Stimulated activated CD8-positive, alpha-beta memory T cell treated with anti-CD3 and anti-CD28 coated beads, Interleukin-7, amount 100 ng/mL, for 1 hour (primary cell): Measurements from ENCODE around the gene SYNGR3.
"Not testable (repeated sequence)": the region's sequence is repeated elsewhere in the genome, so short reads cannot be mapped to it uniquely, and the experiment has no call there.

Experiments
- DNase-seq, 2 donors: peaks; one replicate each; pipeline ENCODE4 v3.0.0-alpha.2; 2020; ENCODE audit warnings: low read depth in 2 of 2

Gene SYNGR3, protein sequence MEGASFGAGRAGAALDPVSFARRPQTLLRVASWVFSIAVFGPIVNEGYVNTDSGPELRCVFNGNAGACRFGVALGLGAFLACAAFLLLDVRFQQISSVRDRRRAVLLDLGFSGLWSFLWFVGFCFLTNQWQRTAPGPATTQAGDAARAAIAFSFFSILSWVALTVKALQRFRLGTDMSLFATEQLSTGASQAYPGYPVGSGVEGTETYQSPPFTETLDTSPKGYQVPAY

DNA sequence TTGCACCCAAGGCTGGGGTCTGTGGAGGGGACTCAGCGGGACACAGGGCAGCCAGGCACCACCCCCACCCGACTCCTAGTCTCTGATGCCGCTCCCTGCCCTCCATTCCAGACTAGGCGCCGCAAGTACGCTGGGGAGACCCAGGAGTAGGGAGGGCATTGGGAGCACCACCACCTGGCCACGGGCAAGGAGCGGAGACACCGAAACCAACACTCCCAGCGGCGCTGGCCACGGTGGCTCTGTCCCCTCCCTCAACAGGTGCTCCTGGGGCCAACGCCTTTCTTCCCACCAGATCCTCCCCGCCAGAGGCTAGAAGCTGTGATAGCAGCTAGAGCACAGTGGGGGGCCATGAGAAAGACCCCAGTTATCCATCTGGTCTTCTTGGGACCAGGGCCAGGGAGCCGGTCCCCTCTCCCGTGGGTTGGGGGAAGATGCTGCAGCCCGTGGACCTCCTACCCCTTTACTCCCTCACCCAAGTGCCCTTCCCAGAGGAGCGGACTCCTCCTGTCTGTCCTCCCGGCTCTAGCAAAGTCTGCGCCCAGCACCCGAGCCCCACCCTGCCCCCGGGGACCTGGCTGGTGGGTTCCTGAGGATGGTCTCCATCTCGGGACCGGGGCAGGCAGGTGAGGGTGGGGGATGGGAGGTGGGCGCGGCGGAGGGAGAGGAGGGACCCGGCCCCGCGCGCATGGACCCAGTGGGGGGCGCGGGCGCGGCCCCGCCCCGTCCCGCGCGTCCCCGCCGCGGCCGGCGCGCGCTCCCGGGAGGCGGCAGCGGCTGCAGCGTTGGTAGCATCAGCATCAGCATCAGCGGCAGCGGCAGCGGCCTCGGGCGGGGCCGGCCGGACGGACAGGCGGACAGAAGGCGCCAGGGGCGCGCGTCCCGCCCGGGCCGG, at the start of gene SYNGR3:
TSS of gene SYNGR3 (plus strand) at position 762 of the 892 bp plus-strand sequence. CDS start 133 bp downstream, outside the sequence.
- DNase-seq: no peak

DNA sequence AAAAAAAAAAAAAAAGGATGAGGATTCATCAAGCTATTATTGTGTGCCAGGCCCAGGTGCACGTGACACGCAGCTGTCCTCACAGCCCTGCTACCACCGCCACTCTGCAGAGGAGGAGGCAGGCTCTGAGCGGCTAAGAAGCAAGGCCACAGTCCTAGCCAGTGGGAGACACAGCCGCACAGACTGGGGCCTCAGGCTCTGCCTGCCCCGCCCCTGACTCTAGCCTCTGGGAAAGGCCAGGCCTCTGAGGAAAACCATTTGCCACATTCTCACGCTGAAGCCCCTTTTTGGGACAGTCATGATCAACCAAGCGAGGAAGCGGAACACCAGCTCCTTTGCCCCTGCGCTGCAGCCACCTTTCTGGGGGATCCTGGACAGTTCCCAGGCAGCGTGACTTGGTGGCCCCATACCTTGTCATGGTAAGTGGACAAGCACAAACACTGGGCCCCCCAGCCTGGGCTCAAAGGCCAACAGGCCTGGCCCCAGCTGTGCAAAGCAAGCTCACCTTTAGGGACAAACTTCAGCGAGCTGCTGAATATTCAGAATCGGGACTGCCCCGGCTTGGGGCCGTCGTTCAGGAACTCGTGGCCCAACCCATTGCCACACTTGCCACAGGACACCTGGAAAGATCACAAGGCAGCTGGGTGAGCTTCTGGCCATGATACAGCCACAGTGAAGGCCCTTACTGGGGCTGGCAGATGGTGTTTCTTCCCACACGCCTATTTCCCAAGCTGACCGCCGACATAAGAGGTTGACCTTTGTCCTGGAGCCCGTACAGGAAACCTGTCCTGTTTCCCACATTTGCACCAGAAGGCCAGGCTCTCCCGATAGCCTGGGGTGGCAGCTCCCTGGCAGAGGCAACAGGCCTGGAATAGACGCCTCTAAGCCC, 49.3 kb upstream of the SYNGR3 start:
- DNase-seq: no peak

DNA sequence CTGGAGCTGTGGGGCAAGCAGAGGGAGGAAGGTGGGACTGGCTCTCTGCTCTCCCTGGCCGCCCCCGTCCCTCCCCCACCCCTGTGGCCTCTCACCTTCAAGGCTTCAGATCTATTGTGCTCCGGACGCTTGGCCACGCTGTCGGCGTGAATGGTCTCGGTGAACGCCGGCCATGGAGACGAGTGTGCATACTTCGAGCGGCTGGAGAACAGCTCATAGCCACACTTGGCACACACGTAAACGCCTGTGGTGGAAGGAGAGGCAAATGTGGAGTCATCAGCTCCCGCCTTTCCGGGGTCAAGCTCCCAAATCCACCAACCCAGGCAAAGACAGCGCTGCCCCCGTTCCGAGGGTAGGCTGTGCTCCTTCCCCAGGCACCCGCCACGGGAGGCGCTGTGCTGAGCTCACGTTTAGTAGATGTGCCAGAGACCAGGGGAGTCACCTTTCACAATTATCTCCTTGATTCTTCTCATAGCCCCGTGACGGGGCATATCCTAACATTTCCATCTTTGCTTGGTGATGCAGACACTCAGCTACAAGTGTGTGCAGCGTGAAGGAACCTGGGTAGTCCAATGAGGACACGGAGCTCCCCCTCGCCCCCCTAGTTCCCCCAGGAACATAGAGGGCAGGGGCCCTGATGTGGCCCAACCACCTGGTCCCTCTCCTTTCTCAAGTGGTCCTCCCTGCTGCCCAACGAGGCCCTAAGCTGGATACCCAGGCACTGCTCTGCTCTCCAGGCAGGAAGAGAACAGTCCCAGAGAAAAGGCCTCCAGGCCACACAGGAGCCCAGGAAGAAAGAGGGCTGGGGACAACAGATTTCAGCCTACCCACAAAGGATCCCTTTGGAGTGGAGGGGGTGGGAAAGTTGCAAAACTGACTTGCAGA, 48.4 kb upstream of the SYNGR3 start:
- no peak for DNase-seq

DNA sequence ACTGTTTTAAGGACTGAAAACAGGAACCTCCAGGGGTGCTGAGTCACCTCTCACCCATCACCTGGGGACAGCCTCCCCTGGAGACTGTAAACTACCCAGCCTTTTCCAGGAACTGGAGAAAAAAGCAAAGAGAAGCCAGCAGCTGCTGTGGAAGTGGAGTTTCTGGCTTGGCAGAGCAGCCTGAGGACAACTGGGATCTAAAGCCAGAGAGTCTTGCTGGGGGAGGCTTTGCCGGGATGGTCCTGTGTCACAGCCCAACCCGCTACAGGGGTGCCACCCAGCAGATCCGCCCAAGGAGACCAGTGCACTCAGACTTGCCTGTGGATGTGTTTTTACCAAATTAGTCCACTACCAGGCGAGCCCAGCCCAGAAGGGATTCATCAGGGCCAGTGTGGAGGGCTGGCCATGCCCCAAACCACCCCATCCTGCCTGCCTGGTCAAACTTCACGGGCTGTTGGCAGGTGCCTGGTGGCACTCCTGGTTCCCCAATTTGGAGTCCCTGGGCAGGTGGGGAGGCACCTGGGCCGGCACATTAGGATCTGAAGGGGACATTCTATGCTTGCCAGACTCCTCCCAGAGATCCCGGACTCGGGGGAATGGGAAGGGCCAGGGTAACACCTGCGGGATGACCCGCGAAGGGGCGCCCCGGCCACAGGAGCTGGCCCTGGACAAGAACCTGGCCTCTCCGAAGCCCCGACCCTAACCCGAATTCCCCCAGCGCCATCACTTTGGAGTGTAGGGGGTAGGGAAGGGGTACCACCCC, 47.5 kb upstream of the SYNGR3 start:
- no peak for DNase-seq

DNA sequence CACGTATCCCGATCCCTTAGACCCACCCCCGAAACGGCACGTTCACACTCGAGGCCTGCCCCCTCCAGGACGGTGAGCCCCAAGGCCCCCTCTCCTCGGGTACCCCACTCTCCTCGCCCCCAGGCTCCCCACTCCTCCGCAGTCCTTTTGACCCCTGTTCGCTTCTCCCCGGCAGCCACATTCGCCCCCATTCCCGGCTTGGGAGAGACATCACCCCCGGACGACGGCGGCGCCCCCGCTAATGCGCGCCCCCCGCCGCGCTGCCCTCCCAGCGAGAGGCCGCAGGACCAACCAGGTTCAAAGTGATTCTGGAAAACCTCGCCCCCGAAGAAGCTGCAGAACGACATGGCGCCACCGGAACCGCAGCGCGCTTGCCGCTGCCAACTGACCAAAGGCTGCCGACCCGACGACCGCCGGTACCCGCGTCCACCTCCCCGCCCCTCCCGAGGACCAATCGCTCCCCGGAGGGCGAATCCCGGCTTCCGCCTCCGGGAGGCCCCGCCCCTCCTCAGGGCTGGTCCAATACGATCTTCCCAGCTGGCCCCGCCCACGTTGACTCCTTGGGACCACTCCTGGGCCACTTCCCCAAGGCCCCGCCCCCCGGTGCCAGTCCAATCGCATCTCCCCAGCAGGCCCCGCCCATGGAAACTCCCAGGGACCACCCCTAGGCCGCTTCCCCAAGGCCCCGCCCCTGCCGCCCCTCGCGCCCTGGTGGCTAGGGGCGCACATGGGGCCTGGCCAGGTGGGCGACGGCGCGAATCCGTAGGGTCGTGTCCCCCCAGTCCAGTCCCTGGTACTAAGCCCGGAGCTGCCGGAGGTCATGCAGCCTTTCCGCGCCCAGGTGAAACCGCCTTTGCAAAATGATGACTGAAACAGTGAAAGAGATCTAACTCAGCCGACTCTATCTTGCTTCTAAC, 46.7 kb upstream of the SYNGR3 start, which contains the start of gene MSRB1:
TSS of gene MSRB1 (minus strand) at position 390 of the 917 bp plus-strand sequence. CDS start at position 347, 43 bp downstream.
- peak; percentile 94 to 97 for DNase-seq

DNA sequence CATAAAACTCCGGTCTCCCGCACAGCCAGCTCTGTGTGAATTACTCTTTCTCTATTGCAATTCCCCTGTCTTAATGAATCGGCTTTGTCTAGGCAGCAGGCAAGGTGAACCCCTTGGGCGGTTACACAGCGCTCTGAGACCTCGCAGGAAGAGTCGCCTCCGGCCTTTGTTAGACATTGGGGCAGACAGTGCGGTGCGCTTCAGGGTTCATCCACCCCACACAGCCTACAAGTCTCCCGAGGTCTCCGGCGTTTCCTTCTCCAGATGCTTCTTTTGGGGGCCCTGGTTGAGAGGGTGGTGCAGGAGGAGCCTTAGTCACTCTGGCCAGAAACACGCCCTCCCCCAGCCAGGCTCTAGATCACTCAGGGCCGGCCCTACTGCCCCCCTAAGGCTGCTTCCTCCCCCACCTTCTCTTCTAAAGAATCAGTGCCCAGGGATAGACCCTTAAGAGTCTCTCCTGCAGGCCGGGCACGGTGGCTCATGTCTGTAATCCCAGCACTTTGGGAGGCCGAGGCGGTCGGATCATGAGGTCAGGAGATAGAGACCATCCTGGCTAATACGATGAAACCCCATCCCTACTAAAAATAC, 45.1 kb upstream of the SYNGR3 start:
- DNase-seq: no peak

DNA sequence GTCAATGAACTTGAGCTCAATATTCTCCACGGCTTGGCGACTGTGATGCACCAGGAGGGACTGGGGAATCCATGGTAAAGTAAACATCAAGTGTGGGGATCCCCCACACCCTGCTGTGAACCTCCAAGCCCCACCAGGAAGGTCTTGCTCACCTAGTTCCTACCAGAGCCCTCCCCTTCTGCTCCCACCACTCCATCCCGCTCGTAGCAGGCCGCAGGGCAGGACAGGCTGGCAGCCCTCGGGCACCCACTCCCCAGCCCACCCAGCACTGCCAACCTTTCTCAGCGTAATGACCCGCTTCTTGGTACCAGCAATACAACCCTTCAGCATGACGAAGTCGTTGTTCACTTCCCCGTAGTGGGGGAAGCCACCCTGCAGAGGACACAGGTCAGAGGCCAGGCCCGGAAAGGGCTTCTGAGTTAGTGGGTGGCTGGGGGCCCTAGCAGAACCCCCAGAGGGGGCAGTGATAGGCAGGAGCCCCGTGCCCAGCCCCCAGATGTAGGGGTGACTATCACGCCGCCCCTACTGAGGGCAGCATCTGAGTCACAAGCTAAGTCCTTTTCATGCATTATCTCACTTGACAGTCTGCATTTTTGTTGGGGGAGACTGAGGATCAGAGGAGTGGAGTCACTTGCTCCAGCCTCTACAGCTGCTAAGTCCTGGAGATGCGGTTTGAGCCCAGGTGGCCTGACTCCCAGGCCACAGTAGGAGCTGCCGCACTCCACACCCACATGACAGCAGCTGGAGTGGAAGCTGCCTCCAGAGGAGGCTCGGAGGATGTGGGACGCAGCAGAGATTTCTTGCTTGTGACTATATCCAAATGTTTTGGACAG, 44.0 kb upstream of the SYNGR3 start:
- no peak for DNase-seq

DNA sequence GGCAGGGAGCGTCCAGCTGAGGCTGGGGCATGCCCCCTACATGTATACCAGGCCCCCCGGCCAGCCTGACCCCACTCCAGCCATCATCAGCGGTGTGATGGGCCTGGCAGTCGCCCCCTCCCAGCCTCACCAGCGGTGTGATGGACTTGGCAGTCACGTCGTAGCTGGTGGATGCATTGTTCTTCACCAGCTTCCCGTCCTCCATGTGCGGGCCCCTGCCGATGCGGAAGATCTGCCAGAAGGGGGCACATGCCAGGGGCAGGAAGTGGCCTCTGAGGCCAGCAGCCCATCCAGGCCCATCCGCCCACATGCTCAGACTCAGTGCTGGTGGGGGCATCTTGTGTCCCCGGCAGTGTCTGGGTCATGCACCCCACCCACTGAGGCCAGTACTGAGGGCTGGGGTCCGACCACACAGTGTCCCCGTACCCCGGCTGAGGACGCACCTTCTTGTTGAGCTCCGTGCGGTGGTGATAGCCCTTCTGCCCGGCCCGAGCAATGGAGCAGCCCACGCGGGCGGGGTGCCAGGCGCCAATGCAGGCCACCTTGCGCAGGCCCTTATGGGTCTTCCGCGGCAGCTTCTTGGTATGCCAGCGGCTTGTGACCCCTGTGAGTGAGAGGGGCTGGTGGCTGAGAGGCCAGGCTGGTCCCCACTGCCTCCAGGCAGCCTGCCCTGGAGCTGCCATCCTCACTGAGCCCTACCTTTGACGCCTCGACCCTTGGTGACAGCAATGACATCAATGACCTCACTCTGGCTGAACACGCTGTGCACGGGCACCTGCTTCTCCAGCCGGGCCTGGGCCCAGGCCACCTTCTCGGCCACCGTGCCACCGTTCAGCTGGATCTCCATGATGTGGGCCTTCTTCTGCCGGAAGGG, 43.0 kb upstream of the SYNGR3 start:
- no peak for DNase-seq

DNA sequence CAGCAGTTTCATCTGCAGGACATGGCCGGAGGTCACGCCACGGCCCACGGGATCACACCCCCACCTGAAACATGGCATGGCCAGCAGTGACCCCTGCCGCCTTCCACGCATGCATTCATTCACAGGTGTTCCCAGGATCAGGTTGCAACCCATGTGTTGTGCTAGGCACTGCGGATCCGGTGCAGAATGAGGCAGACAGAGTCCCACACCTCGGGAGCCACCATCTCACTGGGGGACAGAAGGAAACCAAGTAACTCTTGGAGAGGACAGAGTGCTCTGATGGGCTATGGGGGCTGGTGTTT, 42.5 kb upstream of the SYNGR3 start:
- no peak for DNase-seq

DNA sequence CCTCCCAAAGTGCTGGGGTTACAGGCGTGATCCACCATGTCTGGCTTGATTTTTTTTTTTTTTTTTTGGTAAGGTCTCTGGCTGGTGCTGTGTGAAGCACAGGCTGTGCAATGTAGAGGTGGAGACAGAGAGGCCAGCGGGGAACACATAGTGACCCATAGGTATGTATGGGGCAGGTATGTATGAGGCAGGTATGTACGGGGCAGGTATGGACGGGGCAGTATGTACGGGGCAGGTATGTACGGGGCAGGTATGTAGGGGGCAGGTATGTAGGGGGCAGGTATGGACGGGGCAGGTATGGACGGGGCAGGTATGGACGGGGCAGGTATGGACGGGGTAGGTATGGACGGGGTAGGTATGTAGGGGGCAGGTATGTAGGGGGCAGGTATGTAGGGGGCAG, 40.3 kb upstream of the SYNGR3 start:
- DNase-seq: no peak

DNA sequence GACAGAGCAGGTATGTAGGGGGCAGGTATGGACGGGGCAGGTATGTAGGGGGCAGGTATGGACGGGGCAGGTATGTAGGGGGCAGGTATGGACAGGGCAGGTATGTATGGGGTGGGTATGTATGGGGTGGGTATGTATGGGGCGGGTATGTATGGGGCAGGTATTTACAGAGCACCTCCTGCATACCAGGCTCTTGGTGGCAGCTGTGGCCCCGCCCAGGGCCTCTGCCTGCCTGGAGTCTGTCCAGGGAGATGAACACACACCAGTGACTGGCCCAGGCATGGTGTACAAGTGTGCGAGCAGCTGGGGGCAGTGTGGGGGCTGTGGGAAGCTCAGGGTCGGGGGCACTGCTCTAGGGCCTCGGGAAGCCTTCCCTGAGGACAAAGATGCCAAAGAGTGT, 39.7 kb upstream of the SYNGR3 start:
- DNase-seq: no peak

DNA sequence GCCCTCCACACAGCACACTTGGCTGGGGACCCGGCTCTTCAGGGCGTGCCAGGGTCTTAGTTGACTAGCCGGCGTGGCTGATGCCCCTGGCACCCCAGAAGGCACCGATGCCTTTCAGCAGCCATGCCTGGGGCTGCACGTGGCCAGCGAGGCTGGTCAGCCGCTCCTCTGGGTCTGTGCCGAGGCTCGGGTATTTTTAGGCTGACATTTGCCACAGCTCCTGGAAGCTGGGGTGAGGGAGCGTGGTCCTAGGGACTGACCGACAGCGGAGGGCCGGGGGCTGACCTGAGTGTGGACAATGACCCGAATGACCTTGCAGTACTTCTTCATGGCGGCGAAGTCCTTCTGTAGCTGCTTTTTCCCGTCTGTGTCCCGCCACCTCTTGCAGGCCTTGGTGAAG, 39.2 kb upstream of the SYNGR3 start:
- no peak for DNase-seq

DNA sequence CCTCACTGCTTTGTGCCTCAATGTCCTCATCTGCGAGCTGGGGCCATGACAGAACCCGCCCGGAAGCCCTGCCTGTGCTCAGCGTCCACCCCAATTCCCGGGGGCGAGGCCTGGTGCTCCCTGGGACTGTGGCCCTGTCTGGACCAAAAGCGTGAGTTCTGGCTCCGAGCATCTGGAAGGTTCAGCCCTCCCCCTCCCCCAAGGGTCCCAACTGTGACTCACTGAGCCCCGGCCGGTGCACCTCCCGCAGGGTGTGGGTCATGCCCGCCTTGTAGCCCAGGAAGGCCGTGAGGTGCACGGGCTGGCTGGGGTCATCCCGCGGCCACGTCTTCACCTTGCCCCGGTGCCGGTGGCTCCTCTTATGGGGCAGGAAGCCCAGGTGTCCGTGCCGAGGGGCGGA, 36.0 kb upstream of the SYNGR3 start:
- DNase-seq: no peak

DNA sequence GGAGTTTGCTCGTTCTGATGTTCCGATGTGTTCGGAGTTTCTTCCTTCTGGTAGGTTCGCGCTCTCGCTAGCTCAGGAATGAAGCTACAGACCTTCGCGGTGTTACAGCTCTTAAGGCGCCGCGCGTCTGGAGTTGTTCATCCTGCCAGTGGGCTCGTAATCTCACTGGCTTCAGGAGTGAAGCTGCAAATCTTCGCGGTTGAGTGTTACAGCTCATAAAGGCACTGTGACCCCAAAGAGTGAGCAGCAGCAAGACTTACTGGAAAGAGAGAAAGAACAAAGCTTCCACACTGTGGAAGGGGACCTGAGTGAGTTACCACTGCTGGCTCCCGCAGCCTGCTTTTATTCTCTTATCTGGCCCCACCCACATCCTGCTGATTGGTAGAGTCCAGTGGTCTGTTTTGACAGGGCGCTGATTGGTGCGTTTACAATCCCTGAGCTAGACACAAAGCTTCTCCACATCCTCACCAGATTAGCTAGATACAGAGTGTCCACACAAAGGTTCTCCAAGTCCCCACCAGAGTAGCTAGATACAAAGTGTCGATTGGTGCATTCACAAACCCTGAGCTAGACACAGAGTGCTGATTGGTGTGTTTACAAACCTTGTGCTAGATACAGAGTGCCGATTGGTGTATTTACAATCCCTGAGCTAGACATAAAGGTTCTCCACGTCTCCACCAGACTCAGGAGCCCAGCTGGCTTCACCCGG, 32.2 kb upstream of the SYNGR3 start:
- DNase-seq: not testable (repeated sequence)

DNA sequence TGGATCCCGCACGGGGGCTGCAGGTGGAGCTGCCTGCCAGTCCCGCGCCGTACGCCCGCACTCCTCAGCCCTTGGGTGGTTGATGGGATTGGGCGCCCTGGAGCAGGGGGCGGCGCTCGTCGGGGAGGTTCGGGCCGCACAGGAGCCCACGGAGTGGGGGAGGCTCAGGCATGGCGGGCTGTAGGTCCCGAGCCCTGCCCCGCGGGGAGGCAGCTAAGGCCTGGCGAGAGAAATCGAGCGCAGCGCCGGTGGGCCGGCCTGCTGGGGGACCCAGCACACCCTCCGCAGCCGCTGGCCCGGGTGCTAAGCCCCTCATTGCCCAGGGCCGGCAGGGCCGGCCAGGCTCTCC, 31.7 kb upstream of the SYNGR3 start:
- not testable (repeated sequence) for DNase-seq

DNA sequence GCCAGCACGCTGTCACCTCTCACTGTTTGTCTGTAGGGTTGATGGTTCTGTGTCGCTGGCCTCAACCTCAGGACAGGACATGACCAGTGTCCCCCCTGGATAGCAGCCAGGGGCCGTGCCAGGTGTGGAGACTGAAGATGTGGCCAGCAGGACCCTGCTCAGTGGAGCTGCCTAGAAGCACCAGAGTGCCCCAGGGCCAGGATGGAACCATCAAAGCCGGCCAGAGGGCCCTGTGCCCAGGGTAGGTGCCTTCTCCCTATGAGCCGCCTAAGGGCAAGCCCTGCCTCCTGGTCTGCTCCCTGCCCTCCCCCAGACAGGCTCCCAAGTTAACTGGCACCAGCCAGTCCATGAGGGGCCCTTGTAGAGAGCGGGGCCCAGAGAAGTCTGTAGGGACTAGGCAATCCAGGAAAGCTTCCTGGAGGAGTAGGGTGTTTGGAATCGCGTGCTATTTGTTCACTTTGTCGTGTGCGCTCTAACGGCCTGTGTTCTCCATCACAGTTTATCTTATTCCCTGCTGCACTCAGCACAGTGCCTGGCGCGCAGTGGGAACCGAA, 31.0 kb upstream of the SYNGR3 start:
- DNase-seq: no peak
